Measurements from ENCODE around the gene BRPF1.
A peak's percentile ranks its signal among the peaks of the same experiment; 100 is the strongest.

Gene BRPF1

DNA sequence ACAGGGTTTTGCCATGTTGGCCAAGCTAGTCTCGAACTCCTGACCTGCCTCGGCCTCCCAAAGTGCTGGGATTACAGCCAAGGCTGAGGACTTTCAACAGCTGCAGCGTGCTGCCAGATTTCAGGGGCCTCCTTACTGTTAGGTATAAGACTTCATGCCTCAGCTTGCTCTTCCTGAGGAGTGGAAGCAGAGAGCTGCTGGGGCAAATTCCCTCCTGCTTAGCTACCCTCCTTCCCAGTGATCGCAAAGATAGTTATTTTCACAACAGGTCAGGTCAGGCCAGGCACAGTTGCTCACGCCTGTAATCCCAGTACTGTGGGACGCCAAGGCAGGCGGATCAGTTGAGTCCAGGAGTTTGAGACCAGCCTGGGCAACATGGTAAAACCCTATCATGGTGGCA lies 30.5 kb upstream of the BRPF1 start:
- DNase-seq (ENCODE audit: low spot score): no peak

DNA sequence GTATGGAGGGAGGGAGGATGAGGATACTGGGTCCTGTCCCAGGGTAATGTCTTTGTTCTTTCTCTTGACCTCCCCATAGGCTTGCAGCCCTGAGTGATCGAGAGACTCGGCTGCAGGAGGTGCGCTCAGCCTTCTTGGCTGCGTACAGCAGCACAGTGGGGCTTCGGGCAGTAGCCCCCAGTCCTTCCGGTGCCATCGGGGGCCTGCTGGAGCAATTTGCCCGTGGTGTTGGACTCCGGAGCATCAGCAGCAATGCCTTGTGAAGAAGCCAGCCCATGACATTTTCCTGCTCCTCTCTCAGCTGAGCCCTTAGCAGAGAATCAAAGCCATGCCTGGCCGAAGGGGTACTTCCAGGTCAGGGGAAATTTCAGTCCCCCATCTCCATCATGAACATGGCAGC lies 29.8 kb upstream of the BRPF1 start:
- DNase-seq (ENCODE audit: low spot score): no peak

DNA sequence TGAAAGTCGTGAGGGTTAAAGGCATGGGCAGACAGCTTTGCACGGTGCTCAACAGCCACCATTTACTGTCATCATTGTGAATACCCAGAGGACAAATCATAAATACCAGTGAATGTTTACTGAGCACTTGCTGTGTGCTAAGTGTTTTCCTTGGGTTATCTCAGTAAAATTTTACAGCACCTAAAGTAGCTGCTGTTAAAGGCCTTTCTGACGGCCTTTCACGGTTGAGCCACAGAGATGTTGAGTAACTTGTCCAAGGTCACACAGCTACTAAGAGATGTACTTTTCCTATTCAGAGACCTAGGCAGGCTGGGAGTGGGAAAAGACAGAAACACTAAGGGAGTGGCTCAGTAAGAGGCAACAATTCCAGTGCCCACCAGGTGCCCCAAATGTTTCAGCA lies 28.3 kb upstream of the BRPF1 start:
- DNase-seq (ENCODE audit: low spot score): no peak

DNA sequence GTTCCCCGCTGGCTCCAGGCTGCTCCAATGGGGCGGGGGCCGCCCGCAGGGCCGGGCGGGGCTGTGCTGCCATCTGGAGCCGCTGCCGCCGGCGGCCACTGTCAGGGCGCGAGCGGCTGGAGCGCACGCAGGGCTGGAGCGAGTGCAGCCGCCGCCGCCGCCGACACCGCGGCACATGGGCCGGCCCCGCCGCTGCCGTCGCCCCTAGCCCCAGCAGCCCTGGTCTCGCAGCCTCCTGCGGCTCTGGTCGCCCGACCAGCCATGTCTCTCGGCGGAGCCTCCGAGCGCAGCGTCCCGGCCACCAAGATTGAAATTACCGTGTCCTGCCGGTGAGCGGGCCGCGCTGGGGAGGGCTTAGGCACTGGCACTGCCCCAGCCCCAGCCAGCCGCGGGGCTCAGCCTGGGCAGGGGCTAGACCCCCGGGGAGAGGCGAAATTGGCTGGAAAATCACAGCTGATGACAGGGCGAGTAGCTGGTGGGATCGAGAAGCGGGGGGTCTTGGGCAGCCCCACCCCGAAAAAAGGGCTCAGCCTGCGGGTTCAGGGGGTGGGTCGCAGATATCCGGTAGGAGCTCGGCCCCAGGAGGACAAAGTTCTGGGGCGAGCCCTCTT lies 27.7 kb upstream of the BRPF1 start, which contains the start of gene CPNE9:
CPNE9 (plus strand) TSS at position 98 of the 611 bp plus-strand sequence; CDS start at position 262, 164 bp downstream.
- DNase-seq (ENCODE audit: low spot score): no peak

DNA sequence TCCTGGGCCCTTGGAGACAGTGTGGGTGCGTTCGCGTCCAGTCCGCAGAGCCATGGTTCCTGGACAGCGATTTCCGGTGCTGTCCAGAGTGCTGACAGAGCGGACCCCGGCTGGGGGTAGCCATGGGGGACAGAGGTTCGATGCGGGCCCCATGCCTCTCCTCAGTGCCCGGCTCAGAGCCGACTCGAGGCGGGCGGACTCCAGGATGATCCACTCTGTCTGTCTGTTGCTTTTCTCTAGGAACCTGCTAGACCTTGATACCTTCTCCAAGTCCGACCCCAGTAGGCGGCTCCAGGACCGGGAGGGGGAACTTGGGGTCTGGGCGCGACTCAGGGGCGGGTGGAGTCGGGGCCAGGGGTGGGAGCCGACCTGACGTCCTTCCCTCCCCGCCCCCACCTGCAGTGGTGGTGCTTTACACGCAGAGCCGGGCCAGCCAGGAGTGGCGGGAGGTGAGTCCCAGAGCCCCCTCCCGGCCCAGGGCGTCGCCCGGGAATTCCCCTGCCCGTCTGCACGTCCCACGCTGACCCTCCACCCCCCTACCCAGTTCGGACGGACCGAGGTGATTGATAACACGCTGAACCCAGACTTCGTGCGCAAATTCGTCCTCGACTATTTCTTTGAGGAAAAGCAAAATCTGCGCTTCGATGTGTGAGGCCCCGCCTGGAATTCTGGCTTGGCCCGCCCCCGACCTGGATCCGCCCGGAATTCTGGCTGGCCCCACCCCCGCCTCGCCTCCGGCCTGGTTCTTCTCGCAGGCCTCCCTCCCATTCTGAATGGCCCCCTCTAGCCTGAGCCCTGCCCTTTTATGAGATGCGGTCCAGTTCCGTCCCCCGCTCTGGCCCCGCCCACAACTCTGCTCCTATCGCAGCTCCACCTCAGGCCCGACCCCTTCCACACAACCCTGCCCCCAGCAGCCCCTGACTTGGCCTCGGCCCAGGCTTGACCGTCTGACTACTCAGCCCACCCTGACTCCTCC lies 26.9 kb upstream of the BRPF1 start:
- DNase-seq (ENCODE audit: low spot score): peak; percentile 73

DNA sequence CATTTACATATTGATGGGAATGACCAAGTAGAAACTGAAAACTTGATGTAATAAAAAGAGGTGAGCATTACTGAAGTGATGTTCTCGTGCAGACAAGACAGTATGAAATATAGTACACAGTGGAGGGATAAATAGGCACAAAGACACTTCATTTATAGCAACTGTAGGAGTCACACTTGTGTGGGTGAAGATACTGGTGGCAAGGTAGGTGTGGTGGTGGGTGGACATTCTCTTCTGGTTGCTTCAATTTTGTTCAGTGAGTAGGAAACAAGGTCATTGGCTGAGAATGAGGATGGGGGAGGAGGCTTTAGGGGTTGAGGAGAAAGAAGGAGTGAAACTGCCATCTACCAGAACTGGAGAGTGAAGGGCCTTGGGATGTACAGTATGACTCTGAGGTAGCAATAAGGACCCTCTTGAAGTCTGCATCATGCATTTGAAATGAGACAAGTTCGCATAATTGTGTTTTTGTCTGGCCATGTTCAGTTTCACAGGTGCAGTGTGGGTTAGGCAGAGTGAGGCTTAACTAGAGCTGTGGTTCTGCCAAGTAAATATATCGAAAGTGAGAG lies 21.3 kb upstream of the BRPF1 start:
- no peak for DNase-seq (ENCODE audit: low spot score)

DNA sequence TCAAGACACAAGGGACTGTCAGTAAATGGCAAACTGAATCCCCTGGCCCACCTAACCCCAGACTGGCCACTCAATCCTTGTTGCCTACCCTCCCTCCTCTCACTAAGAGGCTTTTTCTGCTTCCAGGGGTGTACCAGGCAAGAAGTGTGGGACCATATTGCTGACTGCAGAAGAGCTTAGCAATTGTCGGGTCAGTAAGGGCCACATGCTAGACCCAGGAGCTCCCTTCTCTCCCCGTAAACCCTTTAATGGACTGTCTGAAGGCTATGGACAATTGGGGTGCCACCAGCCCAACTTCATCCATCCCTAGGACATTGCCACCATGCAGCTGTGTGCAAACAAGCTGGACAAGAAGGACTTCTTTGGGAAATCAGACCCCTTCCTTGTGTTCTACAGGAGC lies 19.1 kb upstream of the BRPF1 start:
- DNase-seq (ENCODE audit: low spot score): no peak

DNA sequence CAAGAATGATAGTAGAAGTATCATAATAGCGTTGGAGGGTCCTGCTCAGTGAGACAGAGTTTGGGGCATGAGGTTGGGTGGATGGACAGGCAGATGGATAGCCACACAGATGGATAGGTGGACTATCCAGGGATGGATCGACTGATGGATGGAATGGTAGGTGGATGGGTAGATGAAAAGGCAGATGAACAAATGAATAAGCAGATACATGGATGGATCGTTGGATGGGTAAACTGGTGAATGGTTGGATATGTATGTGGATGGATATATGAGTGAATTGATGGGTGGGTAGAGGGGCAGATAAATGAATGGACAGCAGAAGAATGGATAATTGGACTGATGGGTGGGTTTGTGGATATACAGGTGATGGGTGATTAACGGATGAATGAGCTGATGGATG lies 18.4 kb upstream of the BRPF1 start:
- DNase-seq (ENCODE audit: low spot score): no peak

DNA sequence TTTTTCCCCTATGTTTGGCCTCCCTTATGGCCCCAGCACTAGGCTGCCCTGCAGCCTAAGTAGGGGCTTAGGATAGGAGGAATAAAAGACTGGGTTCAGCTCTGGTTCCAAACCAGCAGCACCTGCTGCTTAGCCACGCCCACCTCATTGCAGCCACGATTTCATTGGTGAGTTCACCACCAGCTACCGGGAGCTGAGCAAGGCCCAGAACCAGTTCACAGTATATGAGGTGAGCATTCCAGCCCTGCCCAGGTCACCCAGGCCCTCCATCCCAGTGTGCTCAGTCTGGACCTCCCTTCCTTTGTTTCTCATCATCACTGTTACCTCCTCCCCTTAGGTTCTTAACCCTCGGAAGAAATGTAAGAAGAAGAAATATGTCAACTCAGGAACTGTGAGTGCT lies 16.4 kb upstream of the BRPF1 start:
- DNase-seq (ENCODE audit: low spot score): no peak

DNA sequence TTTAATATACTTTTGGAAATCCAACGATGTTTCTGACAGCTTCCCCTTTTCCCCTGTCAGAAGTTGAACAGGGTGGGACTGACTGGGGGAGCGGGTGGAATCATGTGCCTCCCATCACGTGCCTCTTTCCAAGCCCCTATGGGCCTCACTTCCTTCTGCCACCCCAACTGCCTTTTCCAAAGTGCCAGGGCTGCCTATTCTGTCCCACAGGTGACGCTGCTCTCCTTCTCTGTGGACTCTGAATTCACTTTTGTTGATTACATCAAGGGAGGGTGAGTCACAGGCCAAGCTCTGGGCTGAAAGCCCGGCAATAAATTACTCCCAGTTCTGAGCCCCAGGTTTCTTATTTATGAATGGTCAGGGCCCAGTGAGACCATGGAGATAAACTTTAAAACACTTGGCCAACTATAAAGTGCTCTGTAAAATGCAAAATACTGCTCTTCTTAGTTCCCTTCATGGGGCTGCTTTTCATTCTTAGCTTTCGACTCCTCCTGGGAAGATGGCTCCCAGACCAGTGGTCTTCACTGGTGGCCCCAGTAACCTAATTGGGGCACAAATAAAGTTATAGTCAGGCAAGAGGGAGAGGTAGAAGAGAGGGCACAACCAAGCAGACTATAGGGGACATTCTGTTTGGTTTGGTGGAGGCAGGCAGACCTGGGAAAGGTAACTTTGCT lies 15.6 kb upstream of the BRPF1 start:
- DNase-seq (ENCODE audit: low spot score): no peak

DNA sequence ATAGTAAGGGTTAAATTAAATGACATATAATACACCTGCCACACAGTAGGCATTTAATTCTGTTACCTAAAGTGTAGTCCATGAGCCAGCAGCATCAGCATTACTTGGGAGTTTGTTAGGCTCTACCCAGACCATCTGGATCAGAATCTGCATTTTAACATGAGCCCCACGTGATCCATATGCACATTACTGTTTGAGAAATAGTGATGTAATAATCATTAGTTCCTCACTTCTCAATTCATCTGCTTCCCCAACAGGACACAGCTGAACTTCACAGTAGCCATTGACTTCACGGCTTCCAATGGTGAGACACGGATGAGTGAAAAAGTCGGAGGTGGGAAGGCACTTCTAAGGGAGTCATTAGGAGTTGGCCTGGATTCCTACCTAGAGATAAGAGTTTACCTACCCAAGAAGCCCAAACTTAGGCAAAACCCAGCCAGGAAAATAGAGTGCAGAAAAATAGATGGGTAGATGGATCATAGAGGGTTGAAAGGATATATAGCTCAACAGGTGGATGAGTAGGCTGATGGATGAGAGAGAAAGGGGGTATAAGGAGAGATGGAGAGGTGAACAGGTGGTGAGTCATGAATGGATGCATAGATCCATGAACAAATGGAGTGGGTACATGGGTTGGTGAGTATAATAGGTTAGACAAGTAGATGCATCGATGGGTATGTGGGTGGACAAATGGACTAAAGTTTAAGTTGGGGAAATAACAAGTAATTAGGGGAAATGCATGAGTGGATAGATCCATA lies 14.6 kb upstream of the BRPF1 start:
- no peak for DNase-seq (ENCODE audit: low spot score)

DNA sequence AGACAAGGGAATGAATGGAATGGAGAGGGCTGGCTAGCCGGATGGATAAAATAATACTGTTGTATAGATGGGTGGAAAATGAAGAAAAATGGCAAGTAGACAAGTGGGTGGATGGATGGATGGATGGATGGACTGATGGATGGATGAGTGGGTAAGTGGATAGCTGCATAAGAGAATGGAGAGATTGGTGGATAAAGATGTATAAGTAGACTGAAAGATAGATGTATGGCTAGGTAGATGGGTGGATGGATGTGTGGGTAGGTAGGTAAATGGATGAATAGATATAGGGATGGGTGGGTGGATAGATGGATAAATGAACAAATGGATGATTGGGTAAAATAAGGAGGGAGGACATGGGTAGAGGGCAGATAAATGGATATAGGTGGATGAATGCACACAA lies 14.0 kb upstream of the BRPF1 start:
- DNase-seq (ENCODE audit: low spot score): no peak

DNA sequence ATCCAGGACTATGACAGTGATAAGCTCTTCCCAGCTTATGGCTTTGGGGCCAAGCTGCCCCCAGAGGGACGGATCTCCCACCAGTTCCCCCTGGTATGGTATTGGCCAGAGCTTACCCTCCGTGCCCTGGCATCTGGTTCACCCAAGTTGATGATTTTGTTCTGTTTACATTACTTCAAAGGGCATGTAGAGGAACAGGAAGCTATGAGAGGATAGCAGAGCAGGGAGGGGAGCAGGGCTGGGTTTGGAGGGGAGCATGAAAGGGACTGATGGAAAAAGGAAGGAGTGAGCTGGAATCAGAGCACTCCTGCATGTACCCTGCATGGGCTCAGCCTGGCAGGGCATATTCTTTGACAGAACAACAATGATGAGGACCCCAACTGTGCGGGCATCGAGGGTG lies 13.4 kb upstream of the BRPF1 start:
- DNase-seq (ENCODE audit: low spot score): no peak

DNA sequence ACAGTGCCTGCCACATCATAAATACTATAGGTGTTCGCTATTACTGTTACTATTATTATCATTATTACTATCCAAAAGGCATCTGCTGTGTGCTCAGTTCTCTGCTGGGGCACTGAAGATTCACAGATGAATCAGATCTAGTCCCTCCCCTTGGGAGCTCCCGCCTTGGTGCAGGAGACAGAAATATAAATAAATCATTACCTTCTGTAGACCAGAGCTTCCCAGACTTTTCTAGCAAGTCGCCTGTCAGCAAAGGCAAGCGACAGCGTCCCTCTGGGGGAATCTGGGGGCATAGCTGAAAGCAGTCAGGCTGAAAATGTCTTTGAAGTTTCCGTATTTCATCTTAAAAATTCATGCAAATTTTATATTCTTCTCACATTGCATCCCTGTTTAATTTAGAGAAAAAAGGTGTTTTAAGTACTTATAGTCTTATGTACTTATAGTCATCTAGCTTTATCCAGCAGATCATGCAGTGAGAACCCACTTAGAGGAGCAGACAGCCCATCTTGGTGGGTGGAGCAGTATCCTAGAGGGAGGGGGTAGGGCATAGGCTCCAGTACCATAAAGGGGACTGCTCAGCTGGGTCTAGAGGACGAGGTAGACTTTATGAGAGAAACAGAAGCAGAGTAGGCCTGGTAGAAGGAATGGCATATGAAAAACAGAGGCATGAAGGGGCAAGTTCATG lies 10.4 kb upstream of the BRPF1 start:
- DNase-seq (ENCODE audit: low spot score): no peak

DNA sequence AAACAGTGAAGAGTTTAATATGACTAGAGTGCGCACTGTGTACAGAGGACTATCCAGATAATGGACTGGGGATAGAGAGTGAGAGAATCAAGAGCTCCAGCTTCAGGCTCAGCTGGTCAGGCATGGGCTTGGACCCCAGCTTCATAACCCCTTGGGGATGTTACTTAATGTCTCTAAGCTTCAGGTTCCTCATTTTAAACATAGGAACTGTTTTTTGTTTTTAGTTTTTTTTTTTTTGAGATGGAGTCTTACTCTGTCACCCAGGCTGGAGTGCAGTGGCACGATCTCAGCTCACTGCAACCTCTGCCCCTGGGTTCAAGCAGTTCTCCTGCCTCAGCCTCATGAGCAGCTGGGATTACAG lies 9.9 kb upstream of the BRPF1 start:
- no peak for DNase-seq (ENCODE audit: low spot score)

DNA sequence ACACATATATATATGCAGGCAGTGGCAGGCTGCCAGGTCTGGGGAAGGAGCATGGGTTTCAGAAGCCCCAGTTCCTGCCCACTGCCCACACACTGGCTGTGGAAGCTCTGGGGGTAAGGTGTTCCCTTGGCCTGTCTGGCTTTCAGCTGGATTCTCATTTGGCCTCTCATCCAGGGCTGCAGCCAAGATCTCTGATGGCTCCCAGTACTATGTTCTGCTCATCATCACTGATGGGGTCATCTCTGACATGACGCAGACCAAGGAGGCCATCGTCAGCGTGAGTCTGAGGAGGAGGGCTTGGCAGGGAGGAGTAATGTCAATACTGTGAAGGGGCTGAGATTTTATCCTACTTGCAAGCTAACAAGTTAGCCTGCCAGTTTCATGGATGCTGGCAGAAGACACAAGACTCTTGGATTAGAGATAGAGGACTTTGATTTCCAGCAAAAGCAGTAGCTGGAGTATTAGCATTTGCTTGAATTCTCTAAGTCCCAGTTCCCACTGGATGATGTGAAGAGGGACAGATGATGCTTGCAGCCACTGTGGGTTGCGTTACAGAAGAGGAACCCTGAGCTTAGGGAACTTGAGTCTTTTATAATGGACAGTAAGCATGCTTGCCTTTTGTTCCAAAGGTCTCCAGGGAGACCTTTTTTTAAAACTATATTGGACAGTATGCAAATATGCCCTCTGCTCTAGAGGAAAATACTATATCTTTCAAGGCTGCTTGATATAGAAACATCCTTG lies 5.6 kb upstream of the BRPF1 start:
- no peak for DNase-seq (ENCODE audit: low spot score)

DNA sequence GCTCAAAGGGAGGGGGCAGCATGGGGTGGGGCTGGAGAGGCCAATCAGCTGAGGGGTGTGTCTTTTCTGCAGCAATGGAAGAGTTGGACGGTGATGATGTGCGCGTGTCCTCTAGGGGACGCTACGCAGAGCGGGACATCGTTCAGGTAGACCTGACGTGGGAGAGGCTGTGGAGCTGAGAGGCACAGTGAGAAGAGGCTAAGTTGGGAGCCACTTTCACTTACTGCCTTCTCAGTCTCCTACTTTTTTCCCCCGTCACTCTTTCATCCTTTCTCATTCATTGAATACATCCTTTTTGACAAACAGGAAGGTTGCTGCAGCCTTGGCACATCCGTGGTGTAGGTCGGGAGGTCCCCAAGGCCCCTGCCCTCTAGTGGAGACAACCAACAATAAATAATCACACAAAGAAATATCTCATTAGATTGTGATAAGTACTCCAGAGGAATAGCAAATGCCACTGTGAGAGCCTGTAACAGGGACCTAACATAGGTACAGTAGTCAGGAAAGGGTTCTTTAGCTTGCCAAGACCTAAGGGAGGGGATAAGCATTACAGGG lies 4.4 kb upstream of the BRPF1 start:
- no peak for DNase-seq (ENCODE audit: low spot score)

DNA sequence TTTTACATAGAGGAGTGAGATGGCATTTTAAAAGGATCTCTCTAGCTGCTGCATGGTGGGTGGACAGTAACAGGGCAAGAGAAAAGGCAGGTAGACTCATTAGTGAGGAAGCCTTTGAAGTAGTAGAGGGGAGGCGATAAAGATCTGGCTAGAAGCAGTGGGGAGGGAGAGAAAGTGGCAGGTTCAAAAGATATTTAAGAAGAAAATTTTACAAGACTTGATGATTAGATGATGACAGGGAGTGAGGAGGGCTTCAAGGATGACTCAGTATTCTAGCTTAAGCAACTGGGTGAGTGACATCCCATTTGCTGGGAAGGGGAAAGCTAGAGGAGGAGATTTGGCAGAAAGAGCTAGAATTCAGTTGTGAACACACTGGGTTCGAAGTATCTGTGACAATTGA lies 3.8 kb upstream of the BRPF1 start:
- DNase-seq (ENCODE audit: low spot score): no peak

DNA sequence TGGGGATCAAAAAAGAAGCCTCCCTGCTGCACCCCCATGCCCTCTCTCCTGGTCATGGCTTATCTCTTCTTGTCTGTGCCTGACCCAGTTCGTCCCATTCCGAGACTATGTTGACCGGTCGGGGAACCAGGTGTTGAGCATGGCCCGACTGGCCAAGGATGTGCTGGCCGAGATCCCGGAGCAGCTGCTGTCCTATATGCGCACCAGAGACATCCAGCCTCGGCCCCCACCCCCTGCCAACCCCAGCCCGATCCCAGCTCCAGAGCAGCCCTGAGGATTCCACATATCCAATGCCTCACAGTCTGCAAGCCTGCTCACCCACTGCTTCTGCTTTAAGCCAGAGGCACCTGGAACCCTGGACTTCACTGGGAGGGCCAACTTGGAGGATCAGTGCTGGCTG lies 2.1 kb upstream of the BRPF1 start:
- DNase-seq (ENCODE audit: low spot score): no peak

DNA sequence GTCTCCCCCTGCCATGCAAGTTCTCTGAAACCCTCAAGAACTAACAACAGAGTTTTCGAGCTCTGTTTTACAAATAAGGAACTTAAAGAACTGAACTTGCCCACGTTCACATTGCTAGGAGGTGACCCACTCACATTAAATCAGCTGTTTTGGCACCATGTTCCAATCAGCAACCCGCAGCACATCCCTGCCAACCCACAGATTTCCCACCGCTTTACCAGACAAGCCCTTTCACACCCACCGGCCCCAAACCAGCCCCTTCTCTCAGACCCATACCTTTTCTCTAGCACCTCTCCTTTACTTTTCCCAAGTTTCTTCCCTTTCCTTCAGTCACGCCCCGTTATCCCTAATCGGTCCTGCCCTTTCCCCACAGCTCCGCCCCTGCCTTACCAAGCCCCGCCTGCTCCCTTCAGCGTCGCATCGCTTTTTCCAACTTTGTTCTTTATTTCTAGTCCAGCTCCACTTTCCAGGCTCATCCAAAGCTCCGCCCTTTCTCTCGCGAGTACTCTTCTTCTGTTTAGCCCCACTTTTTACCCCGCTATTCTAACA lies 804 bp upstream of the BRPF1 start:
- no peak for DNase-seq (ENCODE audit: low spot score)

Data from left forelimb (tissue), 1 donor.